ENCODE measurements around the gene KLK11. TPM values are rescaled to one million over a fixed set of nuclear protein-coding genes. Genes with fewer than 3 reads are reported as not detected.

KLK11 gene
- total RNA-seq, 1 donor from 2014 or later = not detected

GRCh38 chr19:50983625-50984292 is 42.7 kb downstream of the KLK11 start, which contains the start of gene KLK7:
KLK7 (minus strand) TSS chr19:50983917; CDS start chr19:50982399, 1,518 bp downstream.
- Mint-ChIP-seq H3K4me1 (peaks cover 9% of the 10 kb centered on the region), H3K27ac (no peak within 1 kb of the TSS), H3K9me3 (peaks cover 4% of the 10 kb centered on the region), H3K27me3 (ENCODE audit: insufficient read depth, low read depth) (peaks cover 15% of the 10 kb centered on the region), H3K4me3 (no peak within 1 kb of the TSS), H3K36me3 (no peaks in the 10 kb centered on the region)
- H3K4me3 ChIP-seq = no peak within 1 kb of the TSS
- TF ChIP-seq EZH2phosphoT487 (IDR thresholded peaks at IDR 0.05) (no peak), EZH2 (IDR thresholded peaks at IDR 0.05) (no peak)
- TF ChIP-seq, protein P1, sequence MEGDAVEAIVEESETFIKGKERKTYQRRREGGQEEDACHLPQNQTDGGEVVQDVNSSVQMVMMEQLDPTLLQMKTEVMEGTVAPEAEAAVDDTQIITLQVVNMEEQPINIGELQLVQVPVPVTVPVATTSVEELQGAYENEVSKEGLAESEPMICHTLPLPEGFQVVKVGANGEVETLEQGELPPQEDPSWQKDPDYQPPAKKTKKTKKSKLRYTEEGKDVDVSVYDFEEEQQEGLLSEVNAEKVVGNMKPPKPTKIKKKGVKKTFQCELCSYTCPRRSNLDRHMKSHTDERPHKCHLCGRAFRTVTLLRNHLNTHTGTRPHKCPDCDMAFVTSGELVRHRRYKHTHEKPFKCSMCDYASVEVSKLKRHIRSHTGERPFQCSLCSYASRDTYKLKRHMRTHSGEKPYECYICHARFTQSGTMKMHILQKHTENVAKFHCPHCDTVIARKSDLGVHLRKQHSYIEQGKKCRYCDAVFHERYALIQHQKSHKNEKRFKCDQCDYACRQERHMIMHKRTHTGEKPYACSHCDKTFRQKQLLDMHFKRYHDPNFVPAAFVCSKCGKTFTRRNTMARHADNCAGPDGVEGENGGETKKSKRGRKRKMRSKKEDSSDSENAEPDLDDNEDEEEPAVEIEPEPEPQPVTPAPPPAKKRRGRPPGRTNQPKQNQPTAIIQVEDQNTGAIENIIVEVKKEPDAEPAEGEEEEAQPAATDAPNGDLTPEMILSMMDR (IDR thresholded peaks at IDR 0.05) = no peak
- H3K9ac ChIP-seq = no peak within 1 kb of the TSS
- peaks cover 59% of the 10 kb centered on the region for H3K27me3 ChIP-seq
- no peak within 1 kb of the TSS for H3K27ac ChIP-seq
- H3K36me3 ChIP-seq = no peaks in the 10 kb centered on the region
- no peaks in the 10 kb centered on the region for H3F3A ChIP-seq (ENCODE audit: low read depth)
- H3K4me2 ChIP-seq = peak within 1 kb of the TSS; percentile 35
- H2AFZ ChIP-seq (replicated peaks) = peak within 1 kb of the TSS; percentile 72
- H3K4me1 ChIP-seq = peaks cover 3% of the 10 kb centered on the region
- no peaks in the 10 kb centered on the region for H3K9me3 ChIP-seq (ENCODE audit: low read depth)
- no peak for DNase-seq (ENCODE audit: low spot score)
- H3K79me2 ChIP-seq (ENCODE audit: low read depth) = no peaks in the 10 kb centered on the region
- no peaks in the 10 kb centered on the region for H4K20me1 ChIP-seq (ENCODE audit: low read depth)

DNA sequence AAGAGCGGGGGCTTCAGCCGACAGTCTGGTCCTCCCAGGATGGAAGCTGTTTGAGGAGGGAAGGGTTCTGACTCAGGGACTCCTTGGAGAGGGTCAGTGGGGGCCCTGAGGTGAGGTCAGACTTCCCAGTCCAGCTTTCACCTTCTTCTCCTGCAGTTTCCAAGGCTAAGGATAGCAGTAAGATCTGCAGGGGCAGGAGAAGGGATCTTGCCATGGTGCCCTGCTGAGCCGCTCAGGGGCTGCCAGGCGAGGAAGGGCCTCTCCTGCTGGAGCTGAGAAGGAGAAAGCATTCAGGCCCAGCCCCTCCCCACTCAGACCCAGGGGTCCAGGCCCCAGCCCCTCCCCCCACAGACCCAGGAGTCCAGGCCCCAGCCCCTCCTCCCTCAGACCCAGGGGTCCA is 44.2 kb downstream of the KLK11 start:
- Mint-ChIP-seq H3K9me3 (peaks cover 4% of the 10 kb centered on the region), H3K27ac (no peak overlapping the region), H3K4me3 (no peak overlapping the region), H3K36me3 (no peaks in the 10 kb centered on the region), H3K27me3 (ENCODE audit: insufficient read depth, low read depth) (peaks cover 15% of the 10 kb centered on the region), H3K4me1 (peaks cover 17% of the 10 kb centered on the region)
- Histone ChIP-seq H3F3A (ENCODE audit: low read depth) (no peaks in the 10 kb centered on the region), H2AFZ (replicated peaks) (no peak overlapping the region), H3K4me3 (no peak overlapping the region), H4K20me1 (ENCODE audit: low read depth) (no peaks in the 10 kb centered on the region), H3K27ac (no peak overlapping the region), H3K9ac (no peak overlapping the region), H3K36me3 (no peaks in the 10 kb centered on the region), H3K4me1 (peaks cover 3% of the 10 kb centered on the region), H3K9me3 (ENCODE audit: low read depth) (no peaks in the 10 kb centered on the region), H3K79me2 (ENCODE audit: low read depth) (no peaks in the 10 kb centered on the region), H3K27me3 (peaks cover 43% of the 10 kb centered on the region), H3K4me2 (no peak overlapping the region)
- TF ChIP-seq EZH2phosphoT487 (IDR thresholded peaks at IDR 0.05) = no peak
- TF ChIP-seq, protein P1 (IDR thresholded peaks at IDR 0.05) = no peak
- TF ChIP-seq EZH2 (IDR thresholded peaks at IDR 0.05) = no peak
- DNase-seq (ENCODE audit: low spot score) = no peak

DNA sequence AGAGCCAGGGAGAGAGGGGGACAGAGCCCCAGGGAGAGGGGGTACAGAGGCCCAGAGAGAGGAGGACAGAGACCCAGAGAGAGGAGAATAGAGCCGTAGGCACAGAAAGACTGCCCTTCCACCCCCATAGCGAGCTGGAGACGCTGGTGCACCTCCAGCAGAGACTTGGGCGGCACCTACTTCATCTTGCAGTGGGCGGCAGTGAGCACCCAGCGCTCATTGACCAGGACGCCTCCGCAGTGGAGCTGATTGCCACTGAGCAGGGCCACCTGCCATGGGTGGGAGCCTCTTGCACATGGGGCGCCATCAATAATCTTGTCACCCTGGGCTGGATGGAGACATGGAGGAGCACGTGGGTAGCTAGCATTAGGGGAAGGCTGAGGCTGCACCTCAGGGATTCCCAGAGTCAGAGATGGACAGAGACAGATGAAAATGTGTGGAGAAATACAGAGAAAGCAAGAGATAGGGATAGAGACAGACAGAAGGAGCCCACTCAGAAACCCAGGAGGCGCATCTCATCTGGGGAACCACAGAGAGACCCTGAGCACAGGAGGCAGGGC is 44.7 kb downstream of the KLK11 start:
- no peaks in the 10 kb centered on the region for H3K9me3 ChIP-seq (ENCODE audit: low read depth)
- TF ChIP-seq, protein P1 (IDR thresholded peaks at IDR 0.05) = no peak
- TF ChIP-seq EZH2phosphoT487 (IDR thresholded peaks at IDR 0.05) (no peak), EZH2 (IDR thresholded peaks at IDR 0.05) (no peak)
- Mint-ChIP-seq H3K4me3 (no peak overlapping the region), H3K4me1 (peaks cover 17% of the 10 kb centered on the region), H3K36me3 (no peaks in the 10 kb centered on the region), H3K27ac (peak overlapping the region; percentile 10), H3K9me3 (peaks cover 6% of the 10 kb centered on the region), H3K27me3 (ENCODE audit: insufficient read depth, low read depth) (peaks cover 15% of the 10 kb centered on the region)
- no peak overlapping the region for H3K4me3 ChIP-seq
- no peaks in the 10 kb centered on the region for H4K20me1 ChIP-seq (ENCODE audit: low read depth)
- H3K79me2 ChIP-seq (ENCODE audit: low read depth) = no peaks in the 10 kb centered on the region
- no peak overlapping the region for H3K9ac ChIP-seq
- no peaks in the 10 kb centered on the region for H3K36me3 ChIP-seq
- H3K4me2 ChIP-seq = no peak overlapping the region
- peaks cover 38% of the 10 kb centered on the region for H3K27me3 ChIP-seq
- no peak overlapping the region for H2AFZ ChIP-seq (replicated peaks)
- H3K27ac ChIP-seq = no peak overlapping the region
- no peak for DNase-seq (ENCODE audit: low spot score)
- peaks cover 3% of the 10 kb centered on the region for H3K4me1 ChIP-seq
- H3F3A ChIP-seq (ENCODE audit: low read depth) = no peaks in the 10 kb centered on the region
